Measurements from ENCODE around the gene C1QL4.

The C1QL4 gene

DNA sequence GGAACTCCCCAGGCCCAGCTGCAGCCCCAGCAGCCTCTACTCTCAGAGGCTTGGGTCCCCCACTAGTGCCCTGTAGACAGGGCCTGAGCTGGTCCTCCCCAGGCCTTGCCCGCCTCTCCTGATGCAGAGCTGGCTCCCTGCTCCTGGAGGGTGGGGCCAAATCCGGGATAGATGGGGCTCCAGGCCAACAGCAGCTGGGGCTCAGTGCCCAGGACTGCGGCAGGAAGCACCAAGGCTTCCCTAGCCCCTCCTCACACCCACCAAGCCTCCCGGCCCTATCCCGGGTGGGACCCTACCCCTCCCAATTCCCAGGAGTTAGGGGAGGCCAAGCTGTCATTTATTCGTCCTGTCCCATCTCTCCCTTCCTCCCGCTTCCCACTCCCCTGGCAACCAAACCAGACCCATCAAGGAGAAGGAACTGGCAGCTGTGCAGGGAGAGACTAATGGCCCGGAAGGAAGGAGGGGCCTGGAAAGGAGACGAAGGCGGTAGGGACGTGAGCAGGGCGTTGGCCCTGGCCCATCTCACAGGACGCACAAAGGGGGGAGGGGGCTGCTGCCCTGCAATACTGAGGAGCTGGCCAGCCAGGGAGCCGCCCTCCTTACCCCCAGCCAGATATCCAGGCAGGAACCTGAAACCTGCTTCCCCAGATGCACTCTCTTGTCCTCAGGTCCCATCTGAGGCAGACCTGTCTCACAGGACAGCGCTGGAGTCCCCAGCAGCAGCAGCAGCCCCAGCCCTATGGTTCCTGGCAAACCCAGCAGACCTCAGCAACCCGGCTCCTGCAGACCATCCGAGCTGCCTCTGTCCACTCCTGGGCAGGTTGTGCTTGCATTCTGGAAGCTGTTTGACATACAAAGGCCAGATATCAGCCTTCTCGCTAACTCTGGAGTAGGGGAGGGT lies 43.7 kb downstream of the C1QL4 start:
- no peak overlapping the region for H3K4me2 ChIP-seq (ENCODE audit: low read length)
- no peak for TF ChIP-seq CTCF (IDR thresholded peaks at IDR 0.05; ENCODE audit: low read depth, low read length, poor library complexity, severe bottlenecking)
- TF ChIP-seq EZH2phosphoT487 (IDR thresholded peaks at IDR 0.05; ENCODE audit: borderline replicate concordance, low read length) = no peak
- H3K27ac ChIP-seq (ENCODE audit: low read depth, low read length) = no peak overlapping the region
- H3K9me3 ChIP-seq (ENCODE audit: control insufficient read depth, insufficient read depth, low read length) = no peaks in the 10 kb centered on the region
- no peaks in the 10 kb centered on the region for H3K79me2 ChIP-seq (ENCODE audit: control insufficient read depth, low read length)
- H3K36me3 ChIP-seq (ENCODE audit: control insufficient read depth, low read length) = no peaks in the 10 kb centered on the region
- H3K4me3 ChIP-seq (ENCODE audit: low read length) = no peak overlapping the region
- no peaks in the 10 kb centered on the region for H4K20me1 ChIP-seq (ENCODE audit: control insufficient read depth, insufficient read depth, low read depth, low read length)
- no peaks in the 10 kb centered on the region for H3K9me2 ChIP-seq (replicated peaks; ENCODE audit: control insufficient read depth, low read length)
- H3K27me3 ChIP-seq (ENCODE audit: control insufficient read depth, low read length) = peaks cover 38% of the 10 kb centered on the region
- peaks cover 17% of the 10 kb centered on the region for H3K4me1 ChIP-seq (ENCODE audit: control insufficient read depth, low read length)
- H3F3A ChIP-seq (ENCODE audit: control insufficient read depth, insufficient read depth) = no peaks in the 10 kb centered on the region

DNA sequence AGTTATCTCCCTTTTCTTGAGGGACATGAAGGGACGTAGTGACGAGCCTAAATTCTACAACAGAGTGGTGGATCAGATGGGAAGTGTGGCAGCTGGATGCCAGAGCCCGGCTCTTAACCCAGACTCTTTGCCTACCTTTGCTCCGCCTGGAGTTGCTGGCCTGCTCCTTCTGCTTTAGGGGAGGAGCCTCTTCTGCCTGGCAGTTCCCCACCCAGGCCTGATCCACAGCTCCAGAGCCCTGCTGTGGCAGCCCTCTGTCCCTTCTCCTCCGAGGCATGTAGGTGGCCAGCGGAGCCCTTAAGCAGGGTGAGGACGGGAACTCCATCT lies 44.3 kb downstream of the C1QL4 start:
- TF ChIP-seq EZH2phosphoT487 (IDR thresholded peaks at IDR 0.05; ENCODE audit: borderline replicate concordance, low read length) (no peak), CTCF (IDR thresholded peaks at IDR 0.05; ENCODE audit: low read depth, low read length, poor library complexity, severe bottlenecking) (no peak)
- H3K79me2 ChIP-seq (ENCODE audit: control insufficient read depth, low read length) = no peaks in the 10 kb centered on the region
- no peak overlapping the region for H3K4me3 ChIP-seq (ENCODE audit: low read length)
- no peak overlapping the region for H3K4me2 ChIP-seq (ENCODE audit: low read length)
- H3K36me3 ChIP-seq (ENCODE audit: control insufficient read depth, low read length) = no peaks in the 10 kb centered on the region
- H3K27ac ChIP-seq (ENCODE audit: low read depth, low read length) = no peak overlapping the region
- peaks cover 15% of the 10 kb centered on the region for H3K4me1 ChIP-seq (ENCODE audit: control insufficient read depth, low read length)
- H3K27me3 ChIP-seq (ENCODE audit: control insufficient read depth, low read length) = peaks cover 37% of the 10 kb centered on the region
- H3K9me3 ChIP-seq (ENCODE audit: control insufficient read depth, insufficient read depth, low read length) = no peaks in the 10 kb centered on the region
- H3F3A ChIP-seq (ENCODE audit: control insufficient read depth, insufficient read depth) = no peaks in the 10 kb centered on the region
- H3K9me2 ChIP-seq (replicated peaks; ENCODE audit: control insufficient read depth, low read length) = no peaks in the 10 kb centered on the region
- H4K20me1 ChIP-seq (ENCODE audit: control insufficient read depth, insufficient read depth, low read depth, low read length) = no peaks in the 10 kb centered on the region

DNA sequence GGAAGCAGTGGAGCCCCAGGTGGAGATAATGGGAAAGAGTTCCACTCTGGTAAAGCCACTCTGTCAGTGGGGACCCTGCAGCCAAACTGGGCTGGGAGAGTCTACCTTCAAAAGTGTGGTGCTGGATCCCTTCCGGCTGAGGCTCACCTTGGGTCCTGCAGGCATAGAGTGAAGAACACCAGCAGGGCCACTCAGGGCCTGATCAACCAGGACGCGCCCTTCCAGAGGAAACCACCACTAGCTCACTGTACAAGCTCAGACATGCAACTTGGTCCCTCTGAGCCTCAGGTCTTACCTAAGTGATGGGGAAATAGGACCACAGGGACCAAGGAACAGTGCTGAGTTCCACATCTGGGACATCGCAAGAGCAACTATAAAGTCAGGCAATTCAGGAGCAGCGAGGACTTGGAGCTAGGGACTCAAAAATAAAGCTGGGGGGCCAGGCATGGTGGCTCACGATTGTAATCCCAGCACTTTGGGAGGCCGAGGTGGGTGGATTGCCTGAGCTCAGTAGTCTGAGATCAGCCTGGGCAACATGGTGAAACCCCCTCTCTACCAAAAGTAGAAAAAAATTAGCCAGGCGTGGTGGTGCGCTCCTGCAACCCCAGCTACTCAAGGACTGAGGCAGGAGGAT lies 47.9 kb downstream of the C1QL4 start:
- no peak overlapping the region for H3K27ac ChIP-seq (ENCODE audit: low read depth, low read length)
- no peaks in the 10 kb centered on the region for H3F3A ChIP-seq (ENCODE audit: control insufficient read depth, insufficient read depth)
- H3K4me1 ChIP-seq (ENCODE audit: control insufficient read depth, low read length) = no peaks in the 10 kb centered on the region
- H3K9me3 ChIP-seq (ENCODE audit: control insufficient read depth, insufficient read depth, low read length) = no peaks in the 10 kb centered on the region
- H3K4me3 ChIP-seq (ENCODE audit: low read length) = no peak overlapping the region
- no peaks in the 10 kb centered on the region for H3K79me2 ChIP-seq (ENCODE audit: control insufficient read depth, low read length)
- H3K27me3 ChIP-seq (ENCODE audit: control insufficient read depth, low read length) = peaks cover 27% of the 10 kb centered on the region
- H4K20me1 ChIP-seq (ENCODE audit: control insufficient read depth, insufficient read depth, low read depth, low read length) = no peaks in the 10 kb centered on the region
- no peaks in the 10 kb centered on the region for H3K9me2 ChIP-seq (replicated peaks; ENCODE audit: control insufficient read depth, low read length)
- H3K36me3 ChIP-seq (ENCODE audit: control insufficient read depth, low read length) = no peaks in the 10 kb centered on the region
- H3K4me2 ChIP-seq (ENCODE audit: low read length) = no peak overlapping the region
- TF ChIP-seq EZH2phosphoT487 (IDR thresholded peaks at IDR 0.05; ENCODE audit: borderline replicate concordance, low read length) (no peak), CTCF (IDR thresholded peaks at IDR 0.05; ENCODE audit: low read depth, low read length, poor library complexity, severe bottlenecking) (no peak)
